ENCODE data around the gene EPN2. TPM values are rescaled to one million over a fixed set of nuclear protein-coding genes. Genes with fewer than 3 reads are reported as not detected.

Gene EPN2
- polyA plus RNA-seq, 3 donors, result 0.93 TPM; not detected in 2

- Histone ChIP-seq H3K27ac (ENCODE audit: low read depth in 1 of 2, low read length in 2 of 2) (no peak overlapping the region), H3K4me3 (replicated peaks in 1 of 3; ENCODE audit: low read depth in 2 of 3, low read length in 3 of 3) (no peak overlapping the region), H4K20me1 (ENCODE audit: insufficient read depth, low read length) (no peaks in the 10 kb centered on the region), H3K79me2 (ENCODE audit: insufficient read depth, low read length) (no peaks in the 10 kb centered on the region), H3K9me3 (replicated peaks in 1 of 2; ENCODE audit: control insufficient read depth in 1 of 2, insufficient read depth in 1 of 2, low read length in 2 of 2) (no peaks in the 10 kb centered on the region), H3K36me3 (replicated peaks in 1 of 2; ENCODE audit: control insufficient read depth in 1 of 2, insufficient read depth in 2 of 2, low read length in 2 of 2) (no peaks in the 10 kb centered on the region), H3K4me2 (replicated peaks; ENCODE audit: extremely low read depth, low read length, poor library complexity, severe bottlenecking) (no peak overlapping the region), H3K9ac (ENCODE audit: insufficient read depth, low read length, poor library complexity, severe bottlenecking) (no peak overlapping the region), H3K27me3 (ENCODE audit: control insufficient read depth in 2 of 2, insufficient read depth in 2 of 2, low read length in 2 of 2) (no peaks in the 10 kb centered on the region), H2AFZ (ENCODE audit: insufficient read depth, low read depth, low read length, poor library complexity, severe bottlenecking) (no peak overlapping the region), H3K4me1 (ENCODE audit: control insufficient read depth in 1 of 2, insufficient read depth in 2 of 2, low read length in 2 of 2) (no peaks in the 10 kb centered on the region)
- WGBS (ENCODE audit: insufficient coverage), result 89% methylated on average over 19 of the region's 19 CpGs
- Mint-ChIP-seq H3K36me3 (no peaks in the 10 kb centered on the region), H3K27me3 (ENCODE audit: low read depth in 3 of 3) (peaks cover under 1 to 23% (median 14%) of the 10 kb centered on the region in 3 donors), H3K9me3 (no peaks in the 10 kb centered on the region), H3K27ac (no peak overlapping the region), H3K4me3 (no peak overlapping the region), H3K4me1 (no peaks in the 10 kb centered on the region)
- TF ChIP-seq CTCF (IDR thresholded peaks at IDR 0.05), result no peak
- DNase-seq, result peak in 1 of 3 donors; percentile 2
- intact Hi-C loops (cut with micrococcal nuclease), result no loop called here
These were observed 109.4 kb downstream of the EPN2 start for GRCh38 chr17:19346351-19347255.

GRCh38 chr17:19347323-19348080 is 110.3 kb downstream of the EPN2 start:
- Mint-ChIP-seq H3K4me3 (no peak overlapping the region), H3K36me3 (no peaks in the 10 kb centered on the region), H3K27ac (no peak overlapping the region), H3K27me3 (ENCODE audit: low read depth in 3 of 3) (peaks cover 2 to 18% (median 7%) of the 10 kb centered on the region in 3 donors), H3K9me3 (no peaks in the 10 kb centered on the region), H3K4me1 (no peaks in the 10 kb centered on the region)
- Histone ChIP-seq H2AFZ (ENCODE audit: insufficient read depth, low read depth, low read length, poor library complexity, severe bottlenecking) (no peak overlapping the region), H3K9me3 (replicated peaks in 1 of 2; ENCODE audit: control insufficient read depth in 1 of 2, insufficient read depth in 1 of 2, low read length in 2 of 2) (no peaks in the 10 kb centered on the region), H3K4me3 (replicated peaks in 1 of 3; ENCODE audit: low read depth in 2 of 3, low read length in 3 of 3) (no peak overlapping the region), H3K27me3 (ENCODE audit: control insufficient read depth in 2 of 2, insufficient read depth in 2 of 2, low read length in 2 of 2) (no peaks in the 10 kb centered on the region), H3K9ac (ENCODE audit: insufficient read depth, low read length, poor library complexity, severe bottlenecking) (no peak overlapping the region), H3K27ac (ENCODE audit: low read depth in 1 of 2, low read length in 2 of 2) (no peak overlapping the region), H3K79me2 (ENCODE audit: insufficient read depth, low read length) (no peaks in the 10 kb centered on the region), H3K4me1 (ENCODE audit: control insufficient read depth in 1 of 2, insufficient read depth in 2 of 2, low read length in 2 of 2) (no peaks in the 10 kb centered on the region), H3K36me3 (replicated peaks in 1 of 2; ENCODE audit: control insufficient read depth in 1 of 2, insufficient read depth in 2 of 2, low read length in 2 of 2) (no peaks in the 10 kb centered on the region), H4K20me1 (ENCODE audit: insufficient read depth, low read length) (no peaks in the 10 kb centered on the region), H3K4me2 (replicated peaks; ENCODE audit: extremely low read depth, low read length, poor library complexity, severe bottlenecking) (no peak overlapping the region)
- TF ChIP-seq CTCF (IDR thresholded peaks at IDR 0.05), result no peak
- WGBS (ENCODE audit: insufficient coverage), result 95% methylated on average over 12 of the region's 13 CpGs
- intact Hi-C loops (cut with micrococcal nuclease), result no loop called here
- DNase-seq, result no peak

Measured in CD14-positive monocyte (primary cell).